ENCODE results near the gene FAM50A.
"Not testable (repeated sequence)": the region's sequence is repeated elsewhere in the genome, so short reads cannot be mapped to it uniquely, and the experiment has no call there.

Gene FAM50A, protein sequence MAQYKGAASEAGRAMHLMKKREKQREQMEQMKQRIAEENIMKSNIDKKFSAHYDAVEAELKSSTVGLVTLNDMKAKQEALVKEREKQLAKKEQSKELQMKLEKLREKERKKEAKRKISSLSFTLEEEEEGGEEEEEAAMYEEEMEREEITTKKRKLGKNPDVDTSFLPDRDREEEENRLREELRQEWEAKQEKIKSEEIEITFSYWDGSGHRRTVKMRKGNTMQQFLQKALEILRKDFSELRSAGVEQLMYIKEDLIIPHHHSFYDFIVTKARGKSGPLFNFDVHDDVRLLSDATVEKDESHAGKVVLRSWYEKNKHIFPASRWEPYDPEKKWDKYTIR

DNA sequence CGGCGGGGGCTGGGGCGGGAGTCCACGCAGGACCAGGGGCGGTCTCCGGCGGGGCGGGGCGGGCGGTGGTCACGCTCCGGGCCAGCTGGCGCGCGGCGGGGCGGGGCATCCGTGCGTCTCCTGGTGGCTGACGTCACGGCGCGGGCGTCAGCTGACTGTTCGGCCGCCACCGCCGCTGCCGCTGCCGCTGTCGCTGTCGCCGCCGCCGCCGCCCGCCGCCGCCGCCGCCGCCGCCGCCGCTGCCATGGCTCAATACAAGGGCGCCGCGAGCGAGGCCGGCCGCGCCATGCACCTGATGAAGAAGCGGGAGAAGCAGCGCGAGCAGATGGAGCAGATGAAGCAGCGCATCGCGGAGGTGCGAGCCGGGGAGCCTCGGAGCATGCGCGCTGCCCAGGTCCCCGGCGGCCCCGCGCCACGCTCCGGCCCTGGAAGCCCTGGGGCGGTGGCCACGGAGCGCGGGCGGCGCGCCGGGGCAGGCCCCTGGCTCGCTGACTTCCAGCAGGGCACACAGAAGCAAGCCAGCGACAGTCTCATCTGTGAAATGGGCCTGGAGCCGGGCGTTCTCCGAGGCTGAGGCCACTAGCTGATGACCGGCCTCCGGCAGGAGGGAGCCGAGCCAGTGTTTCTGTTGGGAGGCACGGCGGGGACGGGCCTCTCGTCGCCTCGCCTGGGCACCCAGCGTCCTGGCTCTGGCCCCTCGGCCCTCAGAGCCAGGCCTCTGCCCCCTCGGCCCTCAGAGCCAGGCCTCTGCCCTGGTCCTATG lies at the start of gene FAM50A:
TSS of gene FAM50A (plus strand) at position 150 of the 763 bp plus-strand sequence. CDS start at position 245, 95 bp downstream.
- ATAC-seq = peak; percentile 93
- Mint-ChIP-seq H3K27me3 (no peaks in the 10 kb centered on the region), H3K36me3 (peaks cover 17% of the 10 kb centered on the region), H3K4me3 (peak within 1 kb of the TSS; percentile 79), H3K27ac (peak within 1 kb of the TSS; percentile 91), H3K4me1 (peaks cover 33% of the 10 kb centered on the region), H3K9me3 (no peaks in the 10 kb centered on the region)

DNA sequence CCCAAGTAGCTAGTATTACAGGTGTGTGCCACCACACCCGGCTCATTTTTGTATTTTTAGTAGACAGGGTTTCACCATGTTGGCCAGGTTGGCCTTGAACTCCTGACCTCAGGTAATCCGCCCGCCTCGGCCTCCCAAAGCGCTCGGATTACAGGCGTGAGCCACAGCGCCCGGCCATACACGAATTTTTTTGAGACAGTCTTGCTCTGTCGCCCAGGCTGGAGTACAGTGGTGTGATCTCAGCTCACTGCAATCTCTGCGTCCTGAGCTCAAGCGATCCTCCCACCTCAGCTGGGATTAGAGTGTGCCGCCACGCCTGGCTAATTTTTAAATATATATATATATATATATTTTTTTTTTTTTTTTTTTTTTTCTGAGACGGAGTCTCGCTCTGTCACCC lies 47.6 kb upstream of the FAM50A start:
- peaks cover 19% of the 10 kb centered on the region for H3K36me3 Mint-ChIP-seq
- peaks cover 12% of the 10 kb centered on the region for H3K4me1 Mint-ChIP-seq
- peak overlapping the region; percentile 100 for H3K27ac Mint-ChIP-seq
- H3K27me3 Mint-ChIP-seq, H3K9me3 Mint-ChIP-seq, H3K4me3 Mint-ChIP-seq, ATAC-seq: not testable (repeated sequence)

DNA sequence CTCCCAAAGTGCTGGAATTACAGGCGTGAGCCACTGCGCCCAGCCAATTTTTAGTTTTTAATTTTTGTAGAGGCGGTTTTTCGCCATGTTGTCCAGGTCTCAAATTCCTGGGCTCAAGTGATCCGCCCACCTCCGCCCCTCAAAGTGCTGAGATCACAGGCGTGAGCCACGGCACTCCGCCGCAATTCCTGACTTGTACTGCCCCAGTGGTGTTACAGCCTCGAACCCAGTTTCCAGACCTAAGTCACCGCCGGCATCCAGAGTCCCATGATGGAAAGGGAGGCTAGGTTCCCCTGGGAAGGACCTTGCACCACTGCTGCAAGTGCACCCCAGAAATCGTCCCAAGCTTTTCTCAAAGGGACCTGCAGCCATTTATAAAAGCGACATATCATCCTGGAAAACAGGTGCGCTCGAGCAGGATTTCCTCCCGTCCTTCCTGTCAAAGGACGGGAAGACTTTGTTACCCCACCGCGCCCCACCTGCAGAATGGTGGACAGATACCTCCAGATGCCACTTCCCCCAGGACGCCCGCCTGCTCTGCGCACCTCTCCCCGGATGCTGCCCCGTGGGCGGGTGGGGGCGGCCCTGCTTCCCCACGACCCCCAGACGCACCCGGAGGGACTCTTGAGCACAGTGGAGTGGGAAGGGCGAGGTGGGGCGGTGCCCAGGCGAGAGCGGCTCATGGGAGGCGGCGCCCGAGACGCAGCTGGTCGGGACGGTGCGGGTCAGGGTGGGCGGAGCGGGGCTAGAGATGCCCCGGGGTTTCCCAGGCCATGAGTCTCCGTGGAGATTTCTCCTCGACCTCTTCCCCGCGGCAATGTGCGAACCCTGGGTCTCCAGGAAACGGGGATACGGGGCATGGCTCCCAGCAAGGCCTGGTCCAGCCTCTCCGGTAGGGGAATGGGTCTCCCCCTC lies 46.7 kb upstream of the FAM50A start:
- peak; percentile 84 for ATAC-seq
- Mint-ChIP-seq H3K36me3 (peaks cover 19% of the 10 kb centered on the region), H3K27me3 (no peaks in the 10 kb centered on the region), H3K4me1 (peaks cover 14% of the 10 kb centered on the region), H3K4me3 (peak overlapping the region; percentile 99), H3K27ac (peak overlapping the region; percentile 100), H3K9me3 (no peaks in the 10 kb centered on the region)

DNA sequence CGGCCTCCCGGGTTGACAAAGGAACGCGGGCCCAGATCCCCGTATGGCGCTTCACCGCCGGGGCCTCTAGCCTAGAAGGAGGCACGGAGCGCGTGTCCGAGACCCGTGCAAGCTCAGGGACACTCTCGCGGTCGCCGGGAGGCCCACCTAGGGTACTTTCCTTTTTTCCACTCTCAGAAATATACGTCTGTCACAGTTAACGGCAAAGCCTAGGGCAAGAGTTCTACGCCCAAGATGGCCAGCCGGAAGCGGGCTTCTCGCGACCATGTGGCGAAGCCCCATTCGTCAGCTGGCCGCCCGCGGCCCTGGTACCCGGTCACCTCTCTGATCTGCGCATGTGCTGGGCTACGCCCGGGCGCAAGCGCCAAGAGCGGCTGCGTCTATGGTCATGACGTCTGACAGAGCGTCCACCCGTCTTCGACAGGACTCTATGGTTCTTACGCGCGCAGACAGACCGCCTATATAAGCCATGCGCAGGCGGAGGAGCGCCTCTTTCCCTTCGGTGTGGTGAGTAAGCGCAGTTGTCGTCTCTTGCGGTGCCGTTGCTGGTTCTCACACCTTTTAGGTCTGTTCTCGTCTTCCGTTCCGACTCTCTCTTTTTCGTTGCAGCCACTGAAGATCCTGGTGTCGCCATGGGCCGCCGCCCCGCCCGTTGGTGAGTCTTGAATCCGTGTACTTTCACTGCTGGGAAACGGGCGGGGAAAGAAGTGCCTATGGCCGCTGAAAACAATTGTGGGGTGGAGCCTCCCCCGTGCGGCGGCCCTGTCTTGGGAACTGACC lies 45.9 kb upstream of the FAM50A start, which contains the start of gene RPL10:
TSS of gene RPL10 (plus strand) at position 490 of the 780 bp plus-strand sequence. CDS start at position 633, 143 bp downstream.
- peaks cover 21% of the 10 kb centered on the region for H3K36me3 Mint-ChIP-seq
- peak; percentile 92 for ATAC-seq
- H3K27me3 Mint-ChIP-seq = no peaks in the 10 kb centered on the region
- H3K27ac Mint-ChIP-seq = peak within 1 kb of the TSS; percentile 100
- H3K4me1 Mint-ChIP-seq = peaks cover 14% of the 10 kb centered on the region
- peak within 1 kb of the TSS; percentile 99 for H3K4me3 Mint-ChIP-seq
- no peaks in the 10 kb centered on the region for H3K9me3 Mint-ChIP-seq

DNA sequence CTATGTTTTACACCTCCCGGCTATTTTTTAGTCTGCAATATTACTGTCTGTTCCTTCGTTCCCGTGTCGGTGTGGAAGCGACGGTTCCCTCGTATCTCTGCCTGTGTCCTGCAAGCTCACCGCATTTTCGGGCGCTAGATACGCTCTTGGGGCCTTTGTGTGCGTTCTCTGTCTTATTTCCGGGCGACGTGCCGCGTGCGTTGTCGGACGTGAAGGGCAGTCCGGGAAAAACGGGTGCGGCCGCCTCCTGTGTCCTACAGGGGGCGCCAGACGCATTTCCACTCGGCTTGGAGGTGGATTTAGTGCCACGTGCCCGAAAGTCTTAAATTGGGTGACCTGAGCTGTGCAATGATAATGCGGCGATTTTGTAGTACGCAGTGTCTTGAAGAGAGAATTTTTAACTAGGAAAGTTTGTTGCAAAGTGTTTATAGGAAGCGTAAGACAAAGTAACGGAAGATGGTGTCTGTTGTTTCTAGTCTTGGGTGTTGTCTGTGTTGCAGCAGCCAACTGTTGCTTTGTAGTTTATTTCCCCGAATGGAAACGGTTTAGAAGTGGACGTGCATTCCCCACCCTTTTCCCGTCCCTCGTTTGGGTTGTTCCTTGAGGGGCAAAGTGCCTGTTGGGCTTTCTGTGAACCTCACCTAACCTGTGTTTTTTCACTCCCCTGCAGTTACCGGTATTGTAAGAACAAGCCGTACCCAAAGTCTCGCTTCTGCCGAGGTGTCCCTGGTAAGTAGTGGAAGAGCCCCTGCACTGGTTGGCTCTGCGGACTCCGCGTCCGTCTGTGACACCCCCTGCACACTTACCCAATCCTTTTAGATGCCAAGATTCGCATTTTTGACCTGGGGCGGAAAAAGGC lies 45.0 kb upstream of the FAM50A start:
- H3K36me3 Mint-ChIP-seq = peaks cover 27% of the 10 kb centered on the region
- peak overlapping the region; percentile 99 for H3K4me3 Mint-ChIP-seq
- H3K27ac Mint-ChIP-seq = peak overlapping the region; percentile 100
- H3K27me3 Mint-ChIP-seq = no peaks in the 10 kb centered on the region
- H3K4me1 Mint-ChIP-seq = peaks cover 14% of the 10 kb centered on the region
- ATAC-seq = peak; percentile 67
- H3K9me3 Mint-ChIP-seq = no peaks in the 10 kb centered on the region

DNA sequence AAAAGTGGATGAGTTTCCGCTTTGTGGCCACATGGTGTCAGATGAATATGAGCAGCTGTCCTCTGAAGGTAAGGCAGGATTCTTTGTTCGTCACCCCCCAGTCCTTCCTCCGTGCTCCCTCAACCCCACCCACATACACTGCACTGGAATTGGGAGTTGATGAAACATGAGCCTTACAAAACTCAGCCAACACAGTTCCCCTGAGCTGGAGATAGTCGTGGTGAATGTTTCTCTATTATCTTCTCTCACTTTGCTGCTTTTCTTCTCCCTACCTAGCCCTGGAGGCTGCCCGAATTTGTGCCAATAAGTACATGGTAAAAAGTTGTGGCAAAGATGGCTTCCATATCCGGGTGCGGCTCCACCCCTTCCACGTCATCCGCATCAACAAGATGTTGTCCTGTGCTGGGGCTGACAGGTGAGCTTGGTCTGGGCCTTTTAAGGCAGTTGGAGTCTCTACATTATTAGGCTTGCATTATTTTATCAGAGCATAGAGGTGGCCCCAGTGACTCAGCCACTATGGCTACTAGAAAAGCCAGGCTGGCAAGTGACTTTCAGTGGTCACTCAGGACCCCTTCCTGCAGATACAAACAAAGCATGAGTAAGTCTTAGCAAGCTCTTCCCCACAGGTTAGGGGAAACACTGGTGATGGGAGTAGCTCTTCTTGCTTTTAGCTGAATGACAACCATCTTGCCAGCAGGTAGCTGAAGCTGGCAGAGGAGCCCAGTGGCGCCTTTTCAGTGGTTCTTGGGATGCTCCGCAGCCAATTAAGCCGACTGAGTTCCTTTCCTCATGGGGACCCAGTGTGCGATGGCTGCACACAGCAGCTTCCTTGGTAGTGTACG lies 44.2 kb upstream of the FAM50A start:
- peak overlapping the region; percentile 100 for H3K27ac Mint-ChIP-seq
- H3K36me3 Mint-ChIP-seq = peaks cover 27% of the 10 kb centered on the region
- H3K27me3 Mint-ChIP-seq = no peaks in the 10 kb centered on the region
- peak overlapping the region; percentile 99 for H3K4me3 Mint-ChIP-seq
- no peak for ATAC-seq
- H3K4me1 Mint-ChIP-seq = peaks cover 14% of the 10 kb centered on the region
- no peaks in the 10 kb centered on the region for H3K9me3 Mint-ChIP-seq

DNA sequence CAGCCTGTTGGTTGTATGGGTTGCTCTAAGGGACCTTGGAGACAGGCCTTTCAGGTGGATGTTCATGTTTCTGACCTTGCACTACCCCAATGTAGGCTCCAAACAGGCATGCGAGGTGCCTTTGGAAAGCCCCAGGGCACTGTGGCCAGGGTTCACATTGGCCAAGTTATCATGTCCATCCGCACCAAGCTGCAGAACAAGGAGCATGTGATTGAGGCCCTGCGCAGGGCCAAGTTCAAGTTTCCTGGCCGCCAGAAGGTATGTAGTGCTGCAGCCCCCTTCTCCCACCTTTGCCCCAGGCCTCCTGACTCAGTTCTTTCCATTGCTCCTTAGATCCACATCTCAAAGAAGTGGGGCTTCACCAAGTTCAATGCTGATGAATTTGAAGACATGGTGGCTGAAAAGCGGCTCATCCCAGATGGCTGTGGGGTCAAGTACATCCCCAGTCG lies 43.5 kb upstream of the FAM50A start:
- ATAC-seq, H3K27me3 Mint-ChIP-seq, H3K9me3 Mint-ChIP-seq, H3K27ac Mint-ChIP-seq: not testable (repeated sequence)
- H3K4me3 Mint-ChIP-seq = peak overlapping the region; percentile 99
- peaks cover 27% of the 10 kb centered on the region for H3K36me3 Mint-ChIP-seq
- H3K4me1 Mint-ChIP-seq = peaks cover 14% of the 10 kb centered on the region

DNA sequence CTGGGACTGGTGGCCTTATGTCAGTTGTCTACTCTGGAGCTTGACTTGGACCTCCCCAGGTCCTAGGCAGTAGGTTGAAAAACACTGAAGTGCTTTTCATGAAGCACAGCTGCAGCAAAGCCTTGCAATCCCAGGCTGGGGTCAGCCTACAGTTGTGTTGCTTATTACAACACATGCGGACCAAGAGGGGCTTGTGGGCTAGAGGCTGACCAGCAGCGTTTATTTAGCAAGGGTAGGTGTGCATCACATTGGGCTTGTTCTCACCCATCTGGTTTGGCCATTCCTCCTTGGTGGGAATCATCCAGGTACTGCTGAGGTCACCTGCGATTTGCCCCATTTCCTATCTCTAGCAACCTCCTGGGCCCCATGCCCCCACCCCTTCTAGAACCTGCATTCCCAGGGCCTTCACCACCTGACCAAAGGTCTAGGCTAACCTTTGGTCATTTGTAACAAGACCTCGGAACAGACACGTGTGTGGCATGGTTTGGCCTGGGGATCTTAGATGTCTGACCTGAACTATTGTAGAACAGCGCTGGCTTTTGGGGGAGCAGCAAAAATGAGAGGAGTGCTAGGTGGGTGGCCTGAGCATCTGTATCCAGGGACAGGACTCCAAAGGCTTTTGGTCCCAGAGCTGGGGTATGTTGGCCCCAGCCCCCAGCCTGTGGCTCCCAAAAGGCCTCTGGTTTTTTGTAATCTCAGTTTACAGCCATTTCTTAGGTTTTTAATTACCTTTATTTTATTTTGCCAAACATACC lies 42.7 kb upstream of the FAM50A start:
- Mint-ChIP-seq H3K4me3 (peak overlapping the region; percentile 26), H3K36me3 (peaks cover 27% of the 10 kb centered on the region), H3K4me1 (peaks cover 14% of the 10 kb centered on the region), H3K27me3 (no peaks in the 10 kb centered on the region), H3K27ac (peak overlapping the region; percentile 30), H3K9me3 (no peaks in the 10 kb centered on the region)
- ATAC-seq = no peak

DNA sequence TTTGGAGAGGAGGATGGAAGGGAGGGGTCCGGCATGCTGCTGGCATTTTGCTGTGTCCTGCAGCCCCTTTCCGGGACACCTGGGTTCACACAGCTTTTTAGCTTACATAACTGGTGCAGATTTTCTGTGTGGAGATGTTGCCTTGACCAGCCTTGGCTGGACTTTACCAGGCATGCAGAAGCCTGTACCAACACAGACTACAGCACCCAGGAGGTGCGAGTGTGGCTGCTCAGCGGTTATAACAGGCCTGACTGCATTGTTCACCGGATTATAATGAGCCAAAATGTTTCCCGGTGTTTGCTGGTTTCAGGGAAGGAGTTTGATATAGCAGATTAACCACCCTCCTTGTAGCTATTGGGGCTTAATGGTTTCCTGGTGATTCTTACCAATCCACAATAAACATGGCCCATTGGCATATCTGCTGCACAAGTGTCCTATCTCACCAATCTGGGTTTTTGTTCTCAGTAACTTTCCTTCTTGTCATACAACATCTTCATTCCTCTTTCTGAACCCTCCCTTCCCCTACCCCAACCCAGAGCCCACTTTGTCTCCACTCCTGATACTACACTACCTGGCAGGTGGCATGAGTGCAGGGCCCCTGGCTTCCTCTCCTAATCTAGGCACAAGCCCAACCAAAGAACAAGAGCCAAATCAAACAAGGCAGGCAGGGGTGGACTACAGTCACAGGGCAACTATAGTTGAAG lies 41.9 kb upstream of the FAM50A start:
- Mint-ChIP-seq H3K4me1 (peaks cover 14% of the 10 kb centered on the region), H3K4me3 (no peak overlapping the region), H3K27me3 (no peaks in the 10 kb centered on the region), H3K36me3 (peaks cover 27% of the 10 kb centered on the region), H3K9me3 (no peaks in the 10 kb centered on the region), H3K27ac (peak overlapping the region; percentile 35)
- no peak for ATAC-seq

DNA sequence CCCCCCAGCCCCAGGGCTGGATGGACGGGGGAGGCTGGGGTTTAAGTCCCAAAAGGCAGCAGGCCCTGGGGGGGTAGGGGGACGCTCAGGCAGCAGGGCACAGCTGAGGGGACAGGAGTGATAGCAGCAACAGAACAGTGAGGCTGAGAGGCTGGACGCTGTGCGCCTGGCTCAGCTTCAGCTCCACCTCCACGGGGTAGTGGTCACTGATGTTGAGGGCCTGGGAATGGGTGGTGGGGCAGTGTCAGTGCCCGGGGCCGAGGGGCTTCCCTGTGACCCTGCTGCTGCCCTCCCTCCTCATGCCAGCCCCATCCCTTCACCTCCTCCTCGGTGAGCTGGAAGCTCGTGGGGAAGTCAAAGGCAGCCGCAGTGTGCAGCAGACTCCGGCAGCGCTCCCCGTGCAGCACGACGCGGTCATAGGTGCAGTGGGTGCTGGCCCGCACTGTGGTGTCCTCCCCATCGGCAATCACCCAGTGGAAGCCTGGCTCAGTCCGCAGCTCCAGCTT lies 41.3 kb upstream of the FAM50A start:
- Mint-ChIP-seq H3K9me3 (no peaks in the 10 kb centered on the region), H3K27me3 (no peaks in the 10 kb centered on the region), H3K4me3 (no peak overlapping the region), H3K4me1 (peaks cover 14% of the 10 kb centered on the region), H3K36me3 (peaks cover 27% of the 10 kb centered on the region), H3K27ac (peak overlapping the region; percentile 35)
- no peak for ATAC-seq

DNA sequence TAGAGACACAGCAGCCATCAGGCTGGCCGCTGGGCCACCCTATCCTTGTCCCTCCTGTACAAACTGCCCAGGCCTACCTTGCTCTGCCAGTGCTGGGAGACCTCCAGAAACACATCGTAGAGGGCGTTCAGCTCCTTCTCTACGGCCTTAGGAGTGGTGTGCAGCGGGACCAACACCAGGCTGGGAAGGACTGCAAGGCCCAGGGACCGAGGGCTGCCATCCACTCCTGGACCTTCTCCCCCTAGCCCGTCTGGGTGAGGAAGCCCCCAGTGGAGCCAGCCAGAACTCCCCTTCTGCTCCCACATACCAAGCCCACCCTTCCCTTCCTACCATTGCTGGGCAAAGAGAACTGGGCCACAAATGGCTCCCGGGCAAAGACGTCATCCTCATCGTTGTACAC lies 40.7 kb upstream of the FAM50A start:
- Mint-ChIP-seq H3K27ac (no peak overlapping the region), H3K4me1 (peaks cover 15% of the 10 kb centered on the region), H3K27me3 (no peaks in the 10 kb centered on the region), H3K4me3 (no peak overlapping the region), H3K9me3 (no peaks in the 10 kb centered on the region), H3K36me3 (peaks cover 25% of the 10 kb centered on the region)
- no peak for ATAC-seq

DNA sequence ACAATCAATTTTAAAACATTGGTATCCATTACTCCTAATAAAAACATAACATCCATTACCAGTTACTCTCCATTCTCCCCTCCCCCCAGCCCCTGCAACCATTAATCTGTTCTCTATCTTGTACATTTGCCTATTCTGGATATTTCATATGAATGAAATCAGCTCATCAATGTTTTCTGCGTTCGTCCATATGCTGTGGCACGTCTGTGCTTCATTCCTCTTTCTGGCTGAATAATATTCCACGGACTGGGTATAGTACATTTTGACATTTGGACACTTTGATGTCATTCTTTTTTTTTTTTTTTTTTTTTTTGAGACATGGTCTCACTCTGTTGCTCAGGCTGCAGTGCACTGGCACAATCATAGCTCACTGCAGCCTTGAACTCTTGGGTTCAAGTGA lies 40.1 kb upstream of the FAM50A start:
- Mint-ChIP-seq H3K9me3 (no peaks in the 10 kb centered on the region), H3K4me1 (peaks cover 22% of the 10 kb centered on the region), H3K4me3 (no peak overlapping the region), H3K27me3 (no peaks in the 10 kb centered on the region), H3K36me3 (peaks cover 19% of the 10 kb centered on the region), H3K27ac (no peak overlapping the region)
- ATAC-seq = no peak
